ENCODE data around the gene RIPK1.
"Not testable (repeated sequence)": the region's sequence is repeated elsewhere in the genome, so short reads cannot be mapped to it uniquely, and the experiment has no call there.

Gene RIPK1

DNA sequence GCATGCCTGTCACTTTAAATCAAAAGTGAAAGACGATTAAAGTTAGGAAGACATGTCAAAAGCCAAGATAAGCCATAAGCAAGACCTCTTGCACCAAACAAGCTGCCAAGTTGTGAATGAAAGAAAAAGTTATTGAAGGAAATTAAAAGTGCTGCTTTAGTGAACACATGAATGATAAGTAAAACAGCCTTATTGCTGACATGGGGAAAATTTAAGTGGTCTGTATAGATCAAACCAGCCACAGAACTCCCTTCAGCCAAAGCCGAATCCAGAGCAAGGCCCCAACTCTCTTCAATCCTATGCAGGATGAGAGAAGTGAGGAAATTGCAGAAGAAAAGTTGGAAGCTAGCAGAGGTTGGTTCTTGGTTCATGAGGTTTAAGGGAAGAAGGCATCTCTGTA lies 9.3 kb upstream of the RIPK1 start:
- no peaks in the 10 kb centered on the region for H4K20me1 ChIP-seq (ENCODE audit: insufficient read depth, low read length)
- DNase-seq: no peak
- no peak overlapping the region for H3K9ac ChIP-seq (ENCODE audit: low read depth, low read length)
- H3K9me3 ChIP-seq (ENCODE audit: insufficient read depth, low read length, severe bottlenecking): no peaks in the 10 kb centered on the region
- H3K79me2 ChIP-seq (ENCODE audit: insufficient read depth, low read length): no peaks in the 10 kb centered on the region
- H3K27me3 ChIP-seq (ENCODE audit: insufficient read depth, low read length, poor library complexity): no peaks in the 10 kb centered on the region
- no peak overlapping the region for H3K27ac ChIP-seq (ENCODE audit: low read length)
- peaks cover 8% of the 10 kb centered on the region for H3K4me1 ChIP-seq (ENCODE audit: insufficient read depth, low read length)
- peak overlapping the region; percentile 5; the same call in 1 of the 2 replicates for H2AFZ ChIP-seq (ENCODE audit: low read depth, low read length)
- ATAC-seq (ENCODE audit: insufficient read depth, low read depth): no peak
- H3K4me3 ChIP-seq (ENCODE audit: low read depth in 1 of 2, low read length in 2 of 2): no peak overlapping the region
- no peaks in the 10 kb centered on the region for H3K36me3 ChIP-seq (ENCODE audit: insufficient read depth, low read length)
- H3K4me2 ChIP-seq (ENCODE audit: insufficient read depth, low read length): no peak overlapping the region
- TF ChIP-seq CTCF (IDR thresholded peaks at IDR 0.05; ENCODE audit: borderline replicate concordance, extremely low read depth, low read length, poor library complexity, severe bottlenecking) (no peak), EZH2 (IDR thresholded peaks at IDR 0.05; ENCODE audit: borderline replicate concordance, low read depth, low read length, severe bottlenecking) (no peak)

GRCh38 chr6:3060092-3060491 lies 8.2 kb upstream of the RIPK1 start:
- H2AFZ ChIP-seq (ENCODE audit: low read depth, low read length); H3K9me3 ChIP-seq (ENCODE audit: insufficient read depth, low read length, severe bottlenecking); H3K36me3 ChIP-seq (ENCODE audit: insufficient read depth, low read length); H3K4me3 ChIP-seq (ENCODE audit: low read depth in 1 of 2, low read length in 2 of 2); H3K4me2 ChIP-seq (ENCODE audit: insufficient read depth, low read length); H4K20me1 ChIP-seq (ENCODE audit: insufficient read depth, low read length); H3K79me2 ChIP-seq (ENCODE audit: insufficient read depth, low read length); H3K9ac ChIP-seq (ENCODE audit: low read depth, low read length); H3K27ac ChIP-seq (ENCODE audit: low read length); ATAC-seq (ENCODE audit: insufficient read depth, low read depth); H3K27me3 ChIP-seq (ENCODE audit: insufficient read depth, low read length, poor library complexity); DNase-seq: not testable (repeated sequence)
- peaks cover 16% of the 10 kb centered on the region for H3K4me1 ChIP-seq (ENCODE audit: insufficient read depth, low read length)

GRCh38 chr6:3061501-3061941 lies 6.8 kb upstream of the RIPK1 start:
- Histone ChIP-seq H3K27ac (ENCODE audit: low read length) (no peak overlapping the region), H3K36me3 (ENCODE audit: insufficient read depth, low read length) (no peaks in the 10 kb centered on the region), H3K4me3 (ENCODE audit: low read depth in 1 of 2, low read length in 2 of 2) (no peak overlapping the region), H3K4me1 (ENCODE audit: insufficient read depth, low read length) (peaks cover 11% of the 10 kb centered on the region), H3K79me2 (ENCODE audit: insufficient read depth, low read length) (no peaks in the 10 kb centered on the region), H3K27me3 (ENCODE audit: insufficient read depth, low read length, poor library complexity) (no peaks in the 10 kb centered on the region), H2AFZ (ENCODE audit: low read depth, low read length) (no peak overlapping the region), H3K9me3 (ENCODE audit: insufficient read depth, low read length, severe bottlenecking) (no peaks in the 10 kb centered on the region), H3K4me2 (ENCODE audit: insufficient read depth, low read length) (no peak overlapping the region), H3K9ac (ENCODE audit: low read depth, low read length) (no peak overlapping the region), H4K20me1 (ENCODE audit: insufficient read depth, low read length) (no peaks in the 10 kb centered on the region)
- ATAC-seq (ENCODE audit: insufficient read depth, low read depth): no peak
- TF ChIP-seq CTCF (IDR thresholded peaks at IDR 0.05; ENCODE audit: borderline replicate concordance, extremely low read depth, low read length, poor library complexity, severe bottlenecking) (no peak), EZH2 (IDR thresholded peaks at IDR 0.05; ENCODE audit: borderline replicate concordance, low read depth, low read length, severe bottlenecking) (no peak)
- DNase-seq: no peak

DNA sequence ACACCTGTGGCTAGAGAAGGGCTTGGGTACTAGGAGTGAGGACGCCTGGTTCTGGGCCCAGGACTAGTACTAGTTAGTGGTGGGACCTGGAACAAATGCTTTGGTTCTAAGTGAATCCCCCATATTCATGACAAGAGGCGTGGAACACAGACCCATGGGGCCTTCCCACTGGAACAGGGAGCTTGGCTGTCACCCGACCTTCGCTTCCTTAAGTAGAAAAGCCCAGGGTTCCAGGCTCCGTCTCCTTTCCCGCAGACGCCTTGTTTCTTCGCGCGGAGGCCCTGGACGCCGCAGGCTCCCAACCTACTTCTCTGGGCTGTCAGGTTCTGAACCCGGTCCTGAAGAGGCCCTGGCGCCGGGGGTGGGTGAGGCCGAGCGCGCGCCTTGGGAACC lies 5.0 kb upstream of the RIPK1 start:
- not testable (repeated sequence) for DNase-seq; H3K27ac ChIP-seq (ENCODE audit: low read length); H3K36me3 ChIP-seq (ENCODE audit: insufficient read depth, low read length); H3K9me3 ChIP-seq (ENCODE audit: insufficient read depth, low read length, severe bottlenecking); ATAC-seq (ENCODE audit: insufficient read depth, low read depth); H4K20me1 ChIP-seq (ENCODE audit: insufficient read depth, low read length); H3K27me3 ChIP-seq (ENCODE audit: insufficient read depth, low read length, poor library complexity); H3K79me2 ChIP-seq (ENCODE audit: insufficient read depth, low read length)
- Histone ChIP-seq H3K4me3 (ENCODE audit: low read depth in 1 of 2, low read length in 2 of 2) (peak overlapping the region; percentile 24 to 82; a peak in 3 of 4 replicates), H3K4me1 (ENCODE audit: insufficient read depth, low read length) (peaks cover 21% of the 10 kb centered on the region), H3K4me2 (ENCODE audit: insufficient read depth, low read length) (peak overlapping the region; percentile 89), H3K9ac (ENCODE audit: low read depth, low read length) (peak overlapping the region; percentile 63), H2AFZ (ENCODE audit: low read depth, low read length) (peak overlapping the region; percentile 81)
